K562 (cell line): ENCODE results near the gene STK26. TPM values are rescaled to one million over a fixed set of nuclear protein-coding genes. Genes with fewer than 3 reads are reported as not detected.
A peak's percentile ranks its signal among the peaks of the same experiment; 100 is the strongest.

Source experiments
- ATAC-seq: fragments of 200-7000 bp; cut with Tn5 transposase; 3 replicates; pipeline ENCODE4 v1.9.1; 2020; ENCODE audit warnings: moderate library complexity
- BruUV-seq: library from RNA; stranded (reverse); fragments of 400-500 nt; replicated peaks from 2 replicates; lab custom pipeline; 2021; lab: Mats Ljungman, UMichigan
- CTCF ChIA-PET: fragments of 300-600 bp; formaldehyde crosslinking; extraction: SDS; loops from one replicate; lab custom pipeline; 2021; ENCODE audit warnings: low intra/inter-chr PET ratio; lab: Yijun Ruan, JAX
- POLR2A ChIA-PET: fragments of 300-600, 350-650 bp; sonication (Branson Sonifier 250); formaldehyde crosslinking; extraction: SDS; loops from one replicate; lab custom pipeline; 2021; ENCODE audit warnings: antibody characterized with exemption, inconsistent platforms; lab: Yijun Ruan, JAX
- DNase-seq, 4 experiments: peaks; one replicate each; pipeline versions ENCODE4 v3.0.0 to v3.0.0-alpha.2; 2011 to 2018; ENCODE audit warnings: low spot score in 3 of 4, mixed read lengths in 3 of 4; ENCODE audit errors: extremely low read depth in 1 of 4
- FAIRE-seq: peaks from 2 replicates; lab custom pipeline; 2011; peaks lifted over from hg19 to GRCh38; lab: Jason Lieb, UNC
- H2AFZ ChIP-seq: 2 replicates; pipeline ENCODE4 v1.6.0; 2011; ENCODE audit warnings: low read depth, low read length, control low read depth, inconsistent platforms
- H3K27ac ChIP-seq: fragments of 200-600 bp; 3 replicates; pipeline ENCODE4 v1.8.0; 2011; ENCODE audit warnings: low read depth, mild to moderate bottlenecking, control low read depth, inconsistent platforms, low read length, moderate library complexity, mixed read lengths; ENCODE audit errors: extremely low read depth
- H3K27me3 ChIP-seq, 2 experiments: fragments of 300-600 bp in 1 of 2; 2 replicates in 1 of 2; 3 replicates in 1 of 2; pipeline versions ENCODE4 v1.6.0 to v1.8.0; 2011; ENCODE audit warnings: inconsistent platforms in 2 of 2, low read length in 2 of 2, mild to moderate bottlenecking in 1 of 2, mixed read lengths in 1 of 2, moderate library complexity in 1 of 2; ENCODE audit not compliant: control insufficient read depth in 2 of 2, insufficient read depth in 2 of 2
- H3K36me3 ChIP-seq: fragments of 300-600 bp; 3 replicates; pipeline ENCODE4 v1.8.0; 2011; ENCODE audit warnings: mild to moderate bottlenecking, low read length, inconsistent platforms; ENCODE audit not compliant: control insufficient read depth, insufficient read depth
- H3K4me1 ChIP-seq, 2 experiments: fragments of 200-600 bp in 1 of 2; replicated peaks in 1 of 2; 2 replicates in 1 of 2; 3 replicates in 1 of 2; pipeline versions ENCODE4 v1.5.1 to v1.8.0; 2011; ENCODE audit warnings: inconsistent platforms in 2 of 2, low read length in 2 of 2, mild to moderate bottlenecking in 1 of 2, mixed read lengths in 1 of 2, moderate library complexity in 1 of 2; ENCODE audit not compliant: control insufficient read depth in 2 of 2, insufficient read depth in 2 of 2
- H3K4me2 ChIP-seq: 2 replicates; pipeline ENCODE4 v1.6.1; 2011; ENCODE audit warnings: low read length, control low read depth, inconsistent platforms, mixed read lengths; ENCODE audit not compliant: insufficient read depth
- H3K4me3 ChIP-seq: fragments of 200-600 bp; sonication (generic), shearing (Covaris generic); 2 replicates; pipeline ENCODE4 v1.5.1; 2016; ENCODE audit warnings: control low read depth, inconsistent platforms
- H3K79me2 ChIP-seq: fragments of 200-600 bp; 3 replicates; pipeline ENCODE4 v1.8.0; 2011; ENCODE audit warnings: low read length, inconsistent platforms; ENCODE audit not compliant: control insufficient read depth, insufficient read depth
- H3K9ac ChIP-seq, 2 experiments: 2 replicates each; pipeline versions ENCODE4 v1.6.0 to v1.6.1; 2011; ENCODE audit warnings: low read depth in 2 of 2, low read length in 2 of 2, control low read depth in 1 of 2, inconsistent platforms in 1 of 2, mild to moderate bottlenecking in 1 of 2, mixed read lengths in 1 of 2; ENCODE audit not compliant: insufficient read depth in 1 of 2
- H3K9me1 ChIP-seq: one replicate; pipeline ENCODE4 v1.6.0; 2011; ENCODE audit warnings: inconsistent platforms, mild to moderate bottlenecking, low read length, moderate library complexity; ENCODE audit not compliant: control insufficient read depth, insufficient read depth
- H3K9me3 ChIP-seq: replicated peaks from 2 replicates; pipeline ENCODE4 v1.5.1; 2011; ENCODE audit warnings: low read depth, low read length, inconsistent platforms; ENCODE audit not compliant: control insufficient read depth, insufficient read depth
- H4K20me1 ChIP-seq: replicated peaks from 2 replicates; pipeline ENCODE4 v1.6.1; 2011; ENCODE audit warnings: low read length, inconsistent platforms, mixed read lengths; ENCODE audit not compliant: control insufficient read depth, insufficient read depth
- BHLHE40 ChIP-seq: IDR thresholded peaks from 2 replicates; pipeline ENCODE4 v1.6.1; 2011; ENCODE audit warnings: low read length, improper control_type of control experiment
- CREB3L1 ChIP-seq: fragments of 450-650 bp; IDR thresholded peaks from 2 replicates; pipeline ENCODE4 v1.6.1; 2014; ENCODE audit warnings: low read depth, mild to moderate bottlenecking, moderate library complexity, borderline replicate concordance
- E2F1 ChIP-seq: sonication (generic); formaldehyde crosslinking; IDR thresholded peaks from 2 replicates; pipeline ENCODE4 v1.8.1; 2023; ENCODE audit warnings: mild to moderate bottlenecking, missing genetic modification reagents, moderate library complexity
- EP300 ChIP-seq: IDR thresholded peaks from 2 replicates; pipeline ENCODE4 v1.6.1; 2012; ENCODE audit warnings: low read length, improper control_type of control experiment
- HES1 ChIP-seq: fragments of 450-650 bp; IDR thresholded peaks from 2 replicates; pipeline ENCODE4 v1.6.1; 2016; ENCODE audit warnings: low read depth, mild to moderate bottlenecking, moderate library complexity
- HNRNPK ChIP-seq: fragments of 200-400 bp; formaldehyde crosslinking; IDR thresholded peaks from one replicate; pipeline ENCODE4 v1.6.1; 2018; ENCODE audit warnings: mild to moderate bottlenecking, low read depth, low read length; ENCODE audit not compliant: poor library complexity, severe bottlenecking
- MITF ChIP-seq: IDR thresholded peaks from 2 replicates; pipeline ENCODE4 v1.6.1; 2014; ENCODE audit warnings: antibody characterized with exemption
- MNT ChIP-seq, 2 experiments: fragments of 450-650 bp; conservative IDR thresholded peaks; 2 replicates each; pipeline ENCODE4 v1.6.1; 2017; ENCODE audit warnings: mild to moderate bottlenecking in 2 of 2, moderate library complexity in 2 of 2
- MYNN ChIP-seq, 2 experiments: sonication (generic); formaldehyde crosslinking in 1 of 2; IDR thresholded peaks; 2 replicates each; pipeline versions ENCODE4 v1.5.0 to v1.6.1; 2016 to 2020; ENCODE audit warnings: antibody characterized with exemption in 1 of 2, missing genetic modification reagents in 1 of 2
- ZNF184 ChIP-seq: sonication (generic); formaldehyde crosslinking; IDR thresholded peaks from 2 replicates; pipeline ENCODE4 v1.5.0; 2020; ENCODE audit warnings: missing genetic modification reagents
- ZNF384 ChIP-seq: IDR thresholded peaks from 2 replicates; pipeline ENCODE4 v1.6.1; 2012; ENCODE audit warnings: low read depth, low read length, improper control_type of control experiment
- ZNF79 ChIP-seq: fragments of 250-450 bp; sonication (Bioruptor Pico); IDR thresholded peaks from 2 replicates; pipeline ENCODE4 v1.4.0; 2020; ENCODE audit warnings: low read depth, mild to moderate bottlenecking, moderate library complexity
- WGBS: fragments of 100-300 bp; shearing (Covaris generic); methylation state at CpG from one replicate; pipeline ENCODE4 v1.1.6; 2016; ENCODE audit warnings: low coverage, mixed read lengths; ENCODE audit not compliant: insufficient coverage; ENCODE audit errors: missing lambda C conversion rate; 5-methylcytosine and 5-hydroxymethylcytosine counted together
- in situ Hi-C: fragments of 300-500 bp; cut with MboI; formaldehyde crosslinking; loops from 4 replicates; pipeline ENCODE4 v1.15.0; 2018; ENCODE audit warnings: inconsistent platforms, mixed read lengths
- intact Hi-C: fragments of 100-400 bp; cut with micrococcal nuclease; formaldehyde crosslinking; loops from 2 replicates; pipeline ENCODE4 v1.14.2; 2022
- polyA plus RNA-seq, 8 experiments: library from polyadenylated mRNA; depleted of rRNA in 4 of 8; stranded (reverse) in 5 of 8; unstranded in 3 of 8; fragments of >200 nt; fragmentation: Nextera tagmentation in 2 of 8; fragmentation: Illumina TruSeq in 1 of 8; extraction: Ambion mirVana in 2 of 8; extraction: Trizol in 1 of 8; gene quantifications; 2 replicates each; pipeline versions ENCODE4 v1.2.1 to v1.2.3, GENCODE V29; 2011 to 2014; ENCODE audit warnings: inconsistent platforms in 1 of 8, missing spikeins in 1 of 8
- total RNA-seq, 7 experiments: library from RNA; depleted of rRNA in 6 of 7; stranded (reverse); fragments of >200 nt in 6 of 7; fragmentation: Illumina TruSeq in 2 of 7; extraction: Trizol in 2 of 7; gene quantifications; 2 replicates each; pipeline versions ENCODE4 v1.2.1 to v1.2.3, GENCODE V29; 2011 to 2021; ENCODE audit warnings: low replicate concordance in 1 of 7

STK26 gene
- total and polyA plus RNA-seq, 9 of the 15 experiments (the other 6 are each of a cell fraction or from before 2014, with no cell fraction given) = 28.1 to 72.9 (median 50.1) TPM

GRCh38 chrX:132037479-132037993, 14.4 kb downstream of the STK26 start:
- Histone ChIP-seq H3K4me1 (peaks cover 5 to 11% of the 10 kb centered on the region in 2 experiments; a peak in 3 of 5 replicates), H3K4me2 (peak overlapping the region; percentile 14; the same call in 1 of the 2 replicates), H3K9ac (no peak overlapping the region), H3K4me3 (no peak overlapping the region), H3K36me3 (peaks cover 13% of the 10 kb centered on the region), H3K27me3 (no peaks in the 10 kb centered on the region), H3K9me1 (no peaks in the 10 kb centered on the region), H2AFZ (no peak overlapping the region), H3K27ac (no peak overlapping the region)
- intact Hi-C loops = no loop called here
- BruUV-seq = no TSS peak
- in situ Hi-C loops = no loop called here
- POLR2A ChIA-PET = interaction anchor here (1.1 kb wide), 1 partner anchor 13 kb away, joined by 3 read pairs; no protein-coding TSS in a partner anchor
- CTCF ChIA-PET = interaction anchor here (0.6 kb wide), 1 partner anchor 674 kb away, joined by 3 read pairs; no protein-coding TSS in a partner anchor
- ATAC-seq = no peak; the same call in 2 of the 3 replicates
- 20% methylated on average over 4 of the region's 5 CpGs for WGBS
- FAIRE-seq = no peak
- DNase-seq = no peak
- no peak for TF ChIP-seq HES1
- no peak for TF ChIP-seq HNRNPK
- no peak for TF ChIP-seq ZNF184 (CRISPR knock-in tag)
- TF ChIP-seq BHLHE40 = no peak
- no peak for TF ChIP-seq CREB3L1
- peak; percentile 76 for TF ChIP-seq ZNF384
- no peak for TF ChIP-seq ZNF79 (CRISPR knock-in tag)
- TF ChIP-seq MNT (conservative IDR thresholded peaks at IDR 0.05) = no peak
- TF ChIP-seq MYNN (IDR thresholded peaks at IDR 0.05) = peak; percentile 88
- TF ChIP-seq MYNN (CRISPR knock-in tag; IDR thresholded peaks at IDR 0.05) = no peak
- no peak for TF ChIP-seq E2F1 (CRISPR knock-in tag)
- TF ChIP-seq MITF = no peak
- no peak for TF ChIP-seq EP300
- TF ChIP-seq, all 486 proteins: peak for 2
- Histone ChIP-seq H3K9me3 (no peaks in the 10 kb centered on the region), H3K79me2 (peaks cover 97% of the 10 kb centered on the region), H4K20me1 (0 out of 2 replicates have a peak, but pooled peaks cover 5% of the 10 kb centered on the region)
